Measurements from ENCODE around the gene SUDS3.
A peak's percentile ranks its signal among the peaks of the same experiment; 100 is the strongest.
"Not testable (repeated sequence)": the region's sequence is repeated elsewhere in the genome, so short reads cannot be mapped to it uniquely, and the experiment has no call there.

The SUDS3 gene

GRCh38 chr12:118398524-118398923, 22.2 kb downstream of the SUDS3 start:
- DNase-seq: no peak

- no peak for DNase-seq
These were observed 22.6 kb downstream of the SUDS3 start for GRCh38 chr12:118398940-118399339.

DNA sequence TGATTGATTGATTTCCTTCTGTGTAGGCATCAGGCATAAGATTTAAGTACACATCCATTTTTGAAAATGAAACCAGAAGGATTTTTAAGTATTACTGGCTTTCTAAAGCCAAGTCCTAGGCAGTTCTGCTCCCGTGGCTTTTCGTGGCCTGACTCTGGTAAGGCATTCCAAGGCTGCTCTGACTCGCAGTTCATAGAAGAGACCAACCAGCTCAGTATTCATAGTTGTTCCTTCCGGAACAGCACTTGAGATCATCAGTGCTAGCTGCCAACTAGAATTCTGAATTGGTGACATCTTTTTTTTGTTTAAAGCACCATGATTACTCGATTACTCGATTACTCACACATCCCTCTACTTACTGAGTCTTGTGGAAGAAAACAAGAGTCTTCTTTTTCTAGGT, 25.9 kb downstream of the SUDS3 start:
- no peak for DNase-seq

GRCh38 chr12:118404876-118405521, 28.6 kb downstream of the SUDS3 start:
- DNase-seq: peak; percentile 23

DNA sequence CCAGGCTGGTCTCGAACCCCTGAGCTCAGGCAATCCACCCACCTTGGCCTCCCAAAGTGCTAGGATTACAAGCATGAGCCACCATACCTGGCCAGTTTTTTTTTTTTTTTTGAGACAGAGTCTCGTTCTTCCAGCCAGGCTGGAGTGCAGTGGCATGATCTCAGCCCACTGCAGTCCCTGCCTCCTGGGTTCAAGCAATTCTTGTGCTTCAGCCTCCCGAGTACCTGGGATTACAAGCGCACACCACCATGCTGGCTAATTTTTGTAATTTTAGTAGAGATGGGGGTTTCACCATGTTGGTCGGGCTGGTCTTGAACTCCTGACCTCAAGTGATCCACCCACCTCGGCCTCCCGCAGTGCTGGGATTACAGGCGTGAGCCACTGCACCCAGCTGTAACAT, 31.9 kb downstream of the SUDS3 start:
- not testable (repeated sequence) for DNase-seq

GRCh38 chr12:118409834-118410233, 33.5 kb downstream of the SUDS3 start:
- DNase-seq: no peak

DNA sequence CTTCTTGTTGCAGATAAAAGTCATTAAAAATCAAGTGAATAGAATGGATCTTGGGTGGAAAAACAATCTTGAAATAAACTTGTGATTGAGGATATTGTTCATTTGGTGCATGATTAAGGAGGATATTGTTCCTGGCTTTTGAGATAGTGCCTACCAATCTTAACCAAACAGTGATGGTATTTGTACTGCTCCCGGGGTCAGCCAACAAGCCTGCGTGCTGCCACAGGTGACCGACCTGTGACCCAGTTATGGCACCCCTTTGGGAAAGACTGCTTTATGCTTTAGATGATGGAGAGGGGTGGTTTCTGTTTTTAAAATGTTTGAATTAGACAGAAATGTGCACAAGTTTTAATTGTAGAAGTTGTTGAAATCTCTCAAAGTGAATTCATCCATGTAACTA, 41.6 kb downstream of the SUDS3 start:
- no peak for DNase-seq

DNA sequence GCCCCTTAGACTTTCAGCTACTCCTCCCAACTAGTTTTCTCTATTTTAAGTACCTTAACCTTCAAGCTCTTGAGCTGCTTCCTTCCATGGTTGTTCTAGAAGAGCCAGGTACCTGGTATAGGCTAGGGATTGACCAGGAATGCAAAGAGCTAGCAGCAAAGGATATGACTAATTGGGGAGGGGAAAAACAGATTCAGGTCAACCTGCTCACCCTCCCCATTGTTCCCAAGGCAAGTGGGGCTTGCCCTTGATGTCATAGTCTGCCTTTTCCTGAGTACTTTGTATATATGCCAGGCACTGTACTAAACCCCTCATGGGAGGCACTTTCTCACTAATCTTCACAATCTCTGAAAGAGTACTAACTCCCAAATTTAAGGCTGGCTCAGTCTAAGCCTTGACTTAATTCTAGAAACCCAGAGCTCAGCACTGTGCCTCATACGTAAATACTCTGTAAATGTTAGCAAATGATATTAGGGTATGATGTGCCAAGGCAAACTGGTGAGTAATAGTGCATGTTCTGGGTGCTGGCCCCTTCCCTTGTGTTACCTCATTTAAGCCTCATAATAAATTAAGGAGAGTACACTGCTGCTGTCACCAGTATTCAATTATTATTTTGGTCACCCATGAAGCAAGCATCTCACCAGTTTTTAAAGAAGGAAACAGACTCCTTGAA, 42.2 kb downstream of the SUDS3 start:
- DNase-seq: no peak

DNA sequence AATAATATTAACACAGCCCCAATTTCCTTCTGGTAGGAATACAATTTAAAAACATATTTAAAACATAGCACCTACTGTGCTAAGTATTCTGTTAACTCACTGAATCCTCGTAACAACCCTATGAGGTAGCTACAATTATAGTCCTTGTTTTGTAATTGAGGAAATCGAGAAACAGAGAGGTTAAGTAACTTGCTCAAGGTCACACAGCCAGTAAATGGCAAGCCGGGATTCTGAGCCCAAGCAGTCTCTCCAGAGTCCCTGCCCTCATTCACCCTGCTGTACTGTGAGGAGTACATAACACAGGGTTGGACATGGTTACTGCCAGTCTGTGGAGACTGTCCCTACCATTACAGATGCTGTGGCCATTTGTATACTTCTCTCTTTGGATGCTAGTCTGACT, 44.3 kb downstream of the SUDS3 start:
- DNase-seq: no peak

DNA sequence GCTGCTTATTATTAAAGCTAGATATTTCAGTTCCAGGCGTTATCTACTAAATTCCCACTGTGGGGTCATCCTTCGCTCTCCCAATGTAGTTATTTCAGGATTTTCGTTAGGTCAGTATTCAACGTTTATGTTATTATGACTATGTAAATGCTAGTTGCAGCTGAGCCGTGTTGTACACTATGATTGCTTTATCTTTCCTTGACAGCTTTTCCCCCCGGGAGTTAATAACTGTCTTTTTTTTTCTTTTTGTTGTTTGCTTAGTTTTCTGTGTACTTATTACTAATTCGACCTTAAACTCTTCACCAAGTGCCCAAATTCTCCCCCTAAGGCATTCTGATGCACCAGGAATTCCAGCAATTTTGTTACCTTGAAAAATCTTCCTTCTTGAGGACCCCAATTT, 48.5 kb downstream of the SUDS3 start:
- no peak for DNase-seq

DNA sequence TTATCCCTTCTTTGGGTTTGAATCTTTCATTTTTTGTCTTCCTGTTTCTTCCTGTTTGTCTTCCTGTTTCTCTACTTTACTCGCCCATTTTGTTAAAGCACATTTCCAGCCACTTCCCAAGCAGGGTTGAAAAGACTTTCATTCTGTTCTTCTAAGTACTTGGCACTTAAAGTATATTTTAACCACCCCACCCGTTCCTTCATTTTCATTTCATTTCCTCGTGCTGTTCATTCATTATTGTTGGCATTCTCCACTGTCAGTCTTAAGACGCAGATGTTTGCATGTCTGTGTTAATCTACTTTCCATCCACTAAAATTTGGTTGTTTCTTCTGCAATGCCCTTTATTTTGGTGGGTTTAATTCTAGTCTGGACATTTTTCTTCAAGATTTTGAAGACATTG, 49.0 kb downstream of the SUDS3 start:
- DNase-seq: no peak

DNA sequence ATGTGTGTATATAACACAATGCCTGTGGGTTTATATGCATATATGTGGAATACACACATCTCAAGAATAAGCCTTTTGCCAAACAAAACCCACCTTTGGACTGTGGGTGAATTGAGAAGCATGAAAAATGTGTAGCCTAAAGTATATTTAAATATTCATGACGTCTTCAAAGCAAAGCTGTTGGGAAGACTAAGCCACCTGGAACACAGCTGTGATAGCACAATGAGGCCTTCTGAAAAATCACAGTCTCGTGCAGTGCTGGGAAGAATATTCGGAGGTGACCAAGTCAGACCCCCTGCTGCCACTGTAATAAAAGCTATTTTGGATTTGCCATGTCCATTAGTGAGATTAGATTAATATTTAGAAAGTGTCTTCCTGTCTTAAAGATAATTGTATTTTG, 51.5 kb downstream of the SUDS3 start:
- no peak for DNase-seq

DNA sequence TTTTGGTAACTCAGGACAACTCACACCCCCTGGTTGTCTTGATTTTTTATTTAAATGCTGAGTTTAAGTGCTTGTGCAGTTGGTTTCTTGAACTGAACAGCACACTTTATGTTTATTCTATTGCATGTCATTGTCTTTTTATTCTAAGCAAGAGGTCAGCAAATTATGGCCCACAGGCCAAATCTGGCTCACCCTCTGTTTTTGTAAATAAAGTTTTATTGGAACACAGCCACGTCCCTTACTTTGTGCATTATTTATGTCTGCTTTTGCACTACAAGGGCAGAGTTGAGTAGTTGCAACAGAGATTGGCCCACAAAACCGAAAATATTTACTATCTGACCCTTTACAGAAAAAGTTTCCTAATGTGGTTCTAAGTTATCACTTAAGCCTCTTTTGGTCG, 52.3 kb downstream of the SUDS3 start:
- no peak for DNase-seq

- no peak for DNase-seq
These were observed 53.5 kb downstream of the SUDS3 start for GRCh38 chr12:118429688-118430383.

DNA sequence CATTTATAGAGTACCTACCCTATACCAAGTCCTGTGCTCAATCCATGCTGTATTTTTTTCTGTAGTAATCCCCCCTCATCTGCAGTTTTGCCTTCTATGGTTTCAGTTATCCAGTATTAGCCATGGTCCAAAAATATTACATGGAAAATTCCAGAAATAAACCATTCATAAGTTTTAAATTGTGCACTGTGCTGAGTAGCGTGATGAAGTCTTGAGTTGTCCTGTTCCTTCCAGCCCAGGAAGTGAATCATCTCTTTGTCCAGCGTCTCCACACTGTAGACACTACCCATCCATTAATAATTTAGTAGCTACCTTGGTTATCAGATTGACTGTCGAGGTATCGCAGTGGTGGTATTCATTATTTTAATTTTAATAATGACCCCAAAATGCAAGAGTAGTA, 54.2 kb downstream of the SUDS3 start:
- no peak for DNase-seq

DNA sequence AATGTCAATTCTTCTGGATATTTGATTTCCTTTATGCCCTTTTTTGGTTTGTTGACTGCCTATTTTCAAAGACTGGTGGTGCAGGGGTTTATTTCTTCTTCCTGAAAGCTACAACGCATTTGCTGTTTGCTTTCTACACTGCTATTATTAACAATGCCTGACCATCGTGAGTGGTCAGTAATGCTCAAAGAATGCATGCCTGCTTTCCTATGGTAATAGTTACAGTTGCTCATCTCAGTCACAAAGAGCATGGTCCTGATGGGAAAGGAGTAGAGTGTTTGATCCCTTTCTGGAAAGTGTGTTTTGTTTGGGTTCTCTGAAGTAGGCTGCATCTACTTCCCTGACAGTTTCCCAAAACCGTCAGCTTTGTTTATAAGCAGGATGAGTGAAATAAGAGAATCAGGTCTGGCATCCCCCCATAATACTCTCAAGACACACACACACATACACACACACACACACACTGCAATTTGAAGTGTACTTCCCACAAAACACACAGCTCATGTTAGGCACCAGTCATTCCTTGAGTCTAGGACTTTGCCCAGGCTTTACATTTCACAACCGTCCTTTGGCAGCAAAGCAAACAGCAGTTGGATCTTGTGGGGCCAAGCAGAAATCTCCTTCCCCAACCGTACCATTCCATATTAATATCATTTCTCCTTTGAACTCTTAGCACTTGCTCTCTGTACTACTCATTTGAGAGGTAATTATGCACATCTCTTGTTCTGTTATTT, 56.6 kb downstream of the SUDS3 start:
- no peak for DNase-seq

GRCh38 chr12:118436002-118436730, 59.8 kb downstream of the SUDS3 start:
- no peak for DNase-seq

- no peak for DNase-seq
These were observed 60.6 kb downstream of the SUDS3 start for GRCh38 chr12:118436986-118437385.

GRCh38 chr12:118439068-118439467, 62.7 kb downstream of the SUDS3 start:
- no peak for DNase-seq

DNA sequence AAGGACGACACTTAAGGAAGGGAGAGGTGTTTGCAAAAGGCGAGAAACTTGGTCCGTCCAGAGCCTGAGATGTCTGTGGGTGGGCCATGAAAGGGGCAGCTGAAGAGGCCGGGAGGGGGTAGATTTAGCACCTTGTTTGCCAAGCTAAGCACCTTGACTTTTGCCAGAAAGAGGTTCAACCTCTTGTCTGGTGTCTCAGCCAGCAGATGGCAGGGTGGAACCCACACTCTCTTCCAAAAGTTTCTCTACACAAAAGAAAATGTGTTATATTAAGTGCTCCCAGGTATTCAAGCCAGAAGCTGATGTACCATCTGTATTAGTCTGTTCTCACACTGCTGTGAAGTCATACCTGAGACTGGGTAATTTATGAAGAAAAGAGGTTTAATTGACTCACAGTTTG, 69.9 kb downstream of the SUDS3 start:
- no peak for DNase-seq

DNA sequence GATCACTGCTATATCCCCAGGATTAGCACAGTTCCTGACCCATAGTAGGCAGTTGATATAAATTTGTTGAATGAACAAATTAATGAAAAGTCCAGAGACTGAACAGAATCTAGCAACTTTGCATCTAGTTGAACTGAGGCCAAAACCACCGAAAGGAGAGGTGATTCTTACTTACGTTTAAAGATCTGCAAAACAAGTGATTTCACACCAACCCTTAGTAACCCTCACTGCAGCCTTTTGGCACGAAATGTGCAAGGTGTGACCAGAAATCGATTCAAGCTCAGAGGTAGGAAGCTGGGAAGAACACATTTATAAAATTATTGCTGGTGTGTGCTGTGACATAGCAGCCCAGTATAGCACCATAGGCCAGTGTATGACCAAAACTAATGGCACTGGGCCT, 70.8 kb downstream of the SUDS3 start:
- no peak for DNase-seq

GRCh38 chr12:118448341-118448740, 72.0 kb downstream of the SUDS3 start:
- no peak for DNase-seq

GRCh38 chr12:118455327-118455726, 79.0 kb downstream of the SUDS3 start:
- DNase-seq: no peak

Measured in NCI-H2107 (cell line).